ENCODE results near the gene IGSF9. TPM values are rescaled to one million over a fixed set of nuclear protein-coding genes. Genes with fewer than 3 reads are reported as not detected.

The IGSF9 gene
- total RNA-seq, 4 donors from 2014 or later, result 0.29 to 6.2 (median 1.2) TPM; not detected in 1

DNA sequence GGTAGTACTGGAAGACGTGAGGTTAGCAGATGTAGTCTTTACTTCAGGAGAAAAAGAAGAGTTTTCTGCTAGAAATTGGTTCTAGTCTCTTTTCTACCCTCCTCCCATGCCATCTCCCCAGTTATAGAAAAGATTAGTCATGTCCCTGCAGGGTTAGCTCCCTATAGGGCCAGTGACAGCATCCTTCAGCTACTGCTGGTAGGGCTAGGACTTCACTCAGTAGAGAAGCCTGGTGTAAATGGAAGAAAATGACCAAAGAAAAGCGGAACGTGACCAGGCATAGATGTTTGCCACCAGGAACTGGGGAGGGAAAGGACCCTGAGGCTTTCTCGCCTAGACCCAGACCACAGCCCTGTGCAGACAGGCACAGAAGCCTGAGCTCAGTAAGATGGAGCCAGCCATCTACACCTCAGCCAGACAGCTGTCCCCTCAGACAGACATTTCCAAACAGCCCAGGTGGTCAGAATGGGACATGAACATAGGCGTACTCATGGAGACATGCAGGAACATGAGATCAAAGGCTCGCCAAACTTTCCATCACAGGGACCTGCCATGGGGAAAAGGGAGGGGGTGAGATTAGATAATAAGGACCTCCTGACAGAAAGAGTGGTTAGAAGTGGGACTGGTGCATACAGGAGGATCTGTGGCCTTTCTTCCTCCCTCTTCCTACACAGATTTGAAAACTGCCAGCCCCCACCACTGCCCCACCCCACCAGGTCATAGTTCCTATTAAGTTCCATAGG lies 32.1 kb upstream of the IGSF9 start:
- intact Hi-C loops (cut with DNase I; ENCODE audit: low total_unique reads), result no loop called here
- TF ChIP-seq POLR2A (IDR thresholded peaks at IDR 0.05) (no peak), CTCF (IDR thresholded peaks at IDR 0.05) (no peak)
- no peaks in the 10 kb centered on the region for H3K36me3 ChIP-seq
- H3K4me3 ChIP-seq, result no peak overlapping the region
- no peaks in the 10 kb centered on the region for H3K4me1 ChIP-seq
- no peak for DNase-seq
- H3K27me3 ChIP-seq, result no peaks in the 10 kb centered on the region
- H3K27ac ChIP-seq, result no peak overlapping the region
- no peaks in the 10 kb centered on the region for H3K9me3 ChIP-seq

GRCh38 chr1:159974350-159974965 lies 29.0 kb upstream of the IGSF9 start:
- no peaks in the 10 kb centered on the region for H3K27me3 ChIP-seq
- TF ChIP-seq POLR2A (IDR thresholded peaks at IDR 0.05), result no peak
- TF ChIP-seq CTCF (IDR thresholded peaks at IDR 0.05), result no peak
- no peaks in the 10 kb centered on the region for H3K9me3 ChIP-seq
- no peak for DNase-seq
- intact Hi-C loops (cut with DNase I; ENCODE audit: low total_unique reads), result no loop called here
- no peaks in the 10 kb centered on the region for H3K4me1 ChIP-seq
- H3K36me3 ChIP-seq, result no peaks in the 10 kb centered on the region
- no peak overlapping the region for H3K4me3 ChIP-seq
- no peak overlapping the region for H3K27ac ChIP-seq

- intact Hi-C loops (cut with DNase I; ENCODE audit: low total_unique reads), result no loop called here
- Histone ChIP-seq H3K4me1 (no peaks in the 10 kb centered on the region), H3K27ac (no peak overlapping the region), H3K4me3 (no peak overlapping the region), H3K27me3 (no peaks in the 10 kb centered on the region), H3K36me3 (no peaks in the 10 kb centered on the region), H3K9me3 (no peaks in the 10 kb centered on the region)
- TF ChIP-seq CTCF (IDR thresholded peaks at IDR 0.05), result no peak
- TF ChIP-seq POLR2A (IDR thresholded peaks at IDR 0.05), result no peak
- DNase-seq, result no peak
Observed at GRCh38 chr1:159973350-159973940, 28.0 kb upstream of the IGSF9 start.

DNA sequence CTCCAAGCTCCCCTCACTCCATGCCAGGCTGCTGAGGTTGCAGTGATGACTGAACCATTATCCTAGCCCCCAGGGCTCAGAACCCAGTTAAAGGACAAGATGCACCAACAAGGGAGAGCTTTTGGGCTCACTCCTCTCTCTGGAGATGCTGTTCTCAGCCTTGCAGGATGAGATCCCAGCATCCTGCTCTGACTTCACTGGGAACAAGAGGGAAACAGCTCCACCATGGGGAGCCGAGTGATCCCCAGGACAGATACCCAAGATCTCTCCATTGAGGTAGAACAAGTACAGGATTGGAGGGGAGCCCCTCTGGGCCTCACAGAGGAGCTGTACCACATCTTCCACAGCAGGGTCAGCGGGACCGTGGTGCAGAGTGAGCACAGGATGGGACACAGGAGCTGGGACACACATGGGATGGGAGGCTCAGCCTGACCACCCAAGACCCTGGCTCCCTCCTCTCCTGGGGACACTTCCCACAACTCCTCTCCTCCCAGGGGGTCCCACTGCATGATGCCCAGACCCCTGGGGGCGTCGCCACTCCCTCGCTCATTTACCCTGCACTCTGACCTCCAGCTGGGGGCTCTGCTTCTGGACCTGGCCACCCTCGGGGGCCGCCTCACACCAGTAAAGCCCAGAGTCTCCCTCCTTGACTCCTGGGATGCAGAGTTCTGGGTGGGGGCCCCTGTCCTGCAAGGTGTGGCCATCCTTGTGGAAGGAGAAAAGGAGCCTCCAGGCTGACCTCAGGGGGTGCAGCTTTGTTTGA lies 27.2 kb upstream of the IGSF9 start:
- Histone ChIP-seq H3K4me1 (no peaks in the 10 kb centered on the region), H3K9me3 (no peaks in the 10 kb centered on the region), H3K27ac (no peak overlapping the region), H3K27me3 (no peaks in the 10 kb centered on the region), H3K4me3 (no peak overlapping the region), H3K36me3 (no peaks in the 10 kb centered on the region)
- no peak for DNase-seq
- TF ChIP-seq CTCF (IDR thresholded peaks at IDR 0.05), result no peak
- TF ChIP-seq POLR2A (IDR thresholded peaks at IDR 0.05), result no peak
- intact Hi-C loops (cut with DNase I; ENCODE audit: low total_unique reads), result no loop called here

Data from uterus (tissue), 4 donors.